Measurements from ENCODE around the gene KITLG.

DNA sequence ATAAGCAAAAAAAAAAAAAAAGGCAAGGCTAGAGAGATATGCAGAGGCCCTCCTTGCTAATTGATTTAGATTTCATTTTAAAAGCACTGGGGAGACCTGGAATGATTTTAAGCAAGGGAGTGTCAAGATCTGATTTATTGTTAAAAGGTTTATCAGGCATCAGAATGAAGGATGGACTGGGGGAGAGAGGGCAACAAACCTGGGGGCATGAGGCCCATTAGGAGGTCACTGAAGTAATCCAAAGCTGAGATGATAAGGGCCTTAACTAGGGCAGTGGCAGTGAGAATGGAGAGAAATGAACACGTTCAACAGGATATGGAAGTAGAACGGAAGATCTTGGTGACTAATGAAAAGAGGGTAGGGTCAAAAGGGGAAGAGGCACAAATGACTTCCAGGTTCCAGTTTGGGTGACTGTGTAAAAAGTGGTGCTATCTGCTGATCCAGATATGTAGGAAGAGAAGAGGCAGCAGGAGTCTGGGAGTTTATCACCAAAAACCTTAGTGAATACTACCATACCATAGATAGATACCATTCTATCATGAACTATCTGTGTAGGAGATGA, 24.0 kb downstream of the KITLG start:
- TF ChIP-seq CTCF (conservative IDR thresholded peaks at IDR 0.05; ENCODE audit: low read length) (no peak), EZH2phosphoT487 (IDR thresholded peaks at IDR 0.05; ENCODE audit: borderline replicate concordance, low read depth, low read length) (no peak)

Data from OCI-LY7 (cell line).